ENCODE data around the gene MAPT. TPM values are rescaled to one million over a fixed set of nuclear protein-coding genes. Genes with fewer than 3 reads are reported as not detected.

MAPT gene
- total RNA-seq, 1 donor from 2014 or later = 6.1 TPM

DNA sequence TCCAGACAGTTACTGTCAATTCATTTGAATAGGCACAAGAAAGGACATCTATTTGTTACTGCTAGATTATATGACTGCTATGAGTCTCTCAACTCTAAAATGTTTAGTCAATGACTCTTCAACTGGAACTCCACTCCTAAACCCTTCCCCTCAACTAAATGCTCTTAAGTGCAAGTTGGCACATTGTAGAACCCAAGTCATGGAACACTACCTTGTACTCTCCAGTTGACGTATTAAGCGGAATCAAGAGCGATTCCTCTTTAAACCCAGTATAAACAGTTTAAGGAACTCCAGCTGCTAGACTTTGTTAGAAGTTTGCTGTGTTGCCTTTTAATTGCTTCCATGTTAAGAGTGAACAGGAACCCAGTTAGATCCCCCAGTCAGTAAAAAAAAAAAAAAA, 149.3 kb downstream of the MAPT start:
- TF ChIP-seq POLR2AphosphoS5 (IDR thresholded peaks at IDR 0.05; ENCODE audit: insufficient read depth in 1 of 2, low read depth in 1 of 2) = no peak
- TF ChIP-seq POLR2A (IDR thresholded peaks at IDR 0.05) = no peak
- TF ChIP-seq, protein P1, sequence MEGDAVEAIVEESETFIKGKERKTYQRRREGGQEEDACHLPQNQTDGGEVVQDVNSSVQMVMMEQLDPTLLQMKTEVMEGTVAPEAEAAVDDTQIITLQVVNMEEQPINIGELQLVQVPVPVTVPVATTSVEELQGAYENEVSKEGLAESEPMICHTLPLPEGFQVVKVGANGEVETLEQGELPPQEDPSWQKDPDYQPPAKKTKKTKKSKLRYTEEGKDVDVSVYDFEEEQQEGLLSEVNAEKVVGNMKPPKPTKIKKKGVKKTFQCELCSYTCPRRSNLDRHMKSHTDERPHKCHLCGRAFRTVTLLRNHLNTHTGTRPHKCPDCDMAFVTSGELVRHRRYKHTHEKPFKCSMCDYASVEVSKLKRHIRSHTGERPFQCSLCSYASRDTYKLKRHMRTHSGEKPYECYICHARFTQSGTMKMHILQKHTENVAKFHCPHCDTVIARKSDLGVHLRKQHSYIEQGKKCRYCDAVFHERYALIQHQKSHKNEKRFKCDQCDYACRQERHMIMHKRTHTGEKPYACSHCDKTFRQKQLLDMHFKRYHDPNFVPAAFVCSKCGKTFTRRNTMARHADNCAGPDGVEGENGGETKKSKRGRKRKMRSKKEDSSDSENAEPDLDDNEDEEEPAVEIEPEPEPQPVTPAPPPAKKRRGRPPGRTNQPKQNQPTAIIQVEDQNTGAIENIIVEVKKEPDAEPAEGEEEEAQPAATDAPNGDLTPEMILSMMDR (IDR thresholded peaks at IDR 0.05) = no peak
- Histone ChIP-seq H3K36me3 (peaks cover 0 to 43% of the 10 kb centered on the region in 2 donors), H3K4me3 (no peak overlapping the region), H3K9me3 (no peaks in the 10 kb centered on the region), H3K27ac (peak overlapping the region; percentile 44), H3K27me3 (no peaks in the 10 kb centered on the region), H3K4me1 (peaks cover 29% of the 10 kb centered on the region)
- intact Hi-C loops (cut with DNase I) = no loop called here
- DNase-seq (ENCODE audit: extremely low spot score in 2 of 2) = no peak

DNA sequence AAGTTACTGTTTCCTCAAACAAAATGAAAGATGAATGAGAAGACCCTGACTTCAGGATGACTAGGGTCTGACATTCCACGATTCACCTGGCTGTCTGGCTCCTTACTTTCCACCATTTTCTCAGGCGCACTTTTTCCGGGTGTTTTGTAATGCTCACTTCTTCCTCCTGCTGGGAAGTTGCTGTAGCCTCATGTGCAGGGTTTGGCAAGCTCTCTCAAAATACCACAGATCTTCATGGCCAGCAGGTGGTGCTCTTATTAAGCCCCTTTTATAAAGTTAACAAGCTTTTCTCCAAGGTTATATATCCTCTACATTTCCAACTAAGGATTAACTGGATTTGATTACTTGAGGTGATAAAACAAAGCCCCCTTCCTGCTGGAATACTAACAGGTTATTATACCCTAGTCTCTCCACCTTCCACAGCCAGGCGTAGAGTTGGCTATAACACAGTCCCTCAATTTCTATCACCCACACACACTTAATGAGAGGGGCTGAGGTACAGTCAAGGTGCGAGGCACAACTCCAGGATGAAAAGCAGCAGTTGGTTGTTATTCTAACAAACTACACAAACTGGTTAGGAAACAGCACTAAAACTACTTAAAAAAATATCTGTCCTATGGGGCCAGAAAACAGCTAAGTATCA, 150.1 kb downstream of the MAPT start:
- no peaks in the 10 kb centered on the region for H3K27me3 ChIP-seq
- peak overlapping the region; percentile 44 for H3K27ac ChIP-seq
- peak in 1 of 2 donors; percentile 89 for TF ChIP-seq POLR2AphosphoS5 (IDR thresholded peaks at IDR 0.05; ENCODE audit: insufficient read depth in 1 of 2, low read depth in 1 of 2)
- TF ChIP-seq POLR2A (IDR thresholded peaks at IDR 0.05) = no peak
- TF ChIP-seq, protein P1 (IDR thresholded peaks at IDR 0.05) = peak; percentile 25 to 96 (median 70)
- intact Hi-C loops (cut with DNase I) = no loop called here
- no peak for DNase-seq (ENCODE audit: extremely low spot score in 2 of 2)
- no peaks in the 10 kb centered on the region for H3K9me3 ChIP-seq
- no peak overlapping the region for H3K4me3 ChIP-seq
- peaks cover 0 to 43% of the 10 kb centered on the region in 2 donors for H3K36me3 ChIP-seq
- peaks cover 27% of the 10 kb centered on the region for H3K4me1 ChIP-seq

DNA sequence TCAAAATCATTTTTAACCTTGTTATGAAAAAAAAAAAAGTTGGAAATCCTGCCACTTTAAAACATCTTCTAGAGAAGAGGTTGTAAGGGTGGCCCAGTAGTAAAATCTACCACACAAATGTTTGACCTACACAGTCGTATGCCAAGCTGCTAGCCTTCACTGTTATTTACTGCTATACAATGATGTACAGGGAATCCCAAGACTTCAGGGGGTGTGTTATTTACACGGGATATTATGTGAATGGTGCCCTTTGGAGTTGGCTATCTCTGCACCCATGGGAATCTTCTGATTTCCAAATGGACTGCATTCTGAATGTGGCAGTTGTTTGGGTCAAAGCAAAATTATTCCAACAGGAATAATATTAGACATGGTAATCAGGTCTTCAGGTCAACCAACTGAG, 150.6 kb downstream of the MAPT start:
- intact Hi-C loops (cut with DNase I) = loop anchor here (5.0 kb wide), 1 partner anchor 147 kb away; the partner anchor contains the start of gene KANSL1
- Histone ChIP-seq H3K27ac (peak overlapping the region; percentile 44), H3K4me3 (no peak overlapping the region), H3K36me3 (peaks cover 0 to 45% of the 10 kb centered on the region in 2 donors), H3K4me1 (peaks cover 22% of the 10 kb centered on the region), H3K27me3 (no peaks in the 10 kb centered on the region), H3K9me3 (no peaks in the 10 kb centered on the region)
- DNase-seq (ENCODE audit: extremely low spot score in 2 of 2) = peak in 1 of 2 donors; percentile 20
- TF ChIP-seq POLR2AphosphoS5 (IDR thresholded peaks at IDR 0.05; ENCODE audit: insufficient read depth in 1 of 2, low read depth in 1 of 2) (no peak), POLR2A (IDR thresholded peaks at IDR 0.05) (no peak)
- TF ChIP-seq, protein P1 (IDR thresholded peaks at IDR 0.05) = no peak

DNA sequence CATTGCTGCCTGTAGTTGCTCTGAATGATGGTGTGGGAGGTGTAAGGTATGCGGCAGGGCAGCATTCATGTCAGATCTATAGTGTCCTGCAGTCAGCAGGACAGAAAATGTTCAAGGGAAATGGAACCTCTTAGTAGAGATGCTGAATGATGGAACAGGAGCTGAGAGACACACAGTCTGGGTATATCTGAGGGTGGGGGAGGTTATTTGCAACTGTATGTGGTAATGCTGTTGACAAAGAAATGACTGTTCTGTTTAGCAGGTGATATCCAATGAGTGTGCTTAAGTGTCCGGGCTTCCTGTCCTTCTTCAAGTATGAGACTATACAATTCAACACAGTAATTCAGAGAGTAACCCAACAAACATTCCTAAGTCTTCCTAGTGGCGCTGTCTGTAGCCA, 151.3 kb downstream of the MAPT start:
- Histone ChIP-seq H3K27ac (peak overlapping the region; percentile 9), H3K4me3 (no peak overlapping the region), H3K9me3 (no peaks in the 10 kb centered on the region), H3K4me1 (peaks cover 22% of the 10 kb centered on the region), H3K27me3 (no peaks in the 10 kb centered on the region), H3K36me3 (peaks cover 0 to 52% of the 10 kb centered on the region in 2 donors)
- TF ChIP-seq, protein P1 (IDR thresholded peaks at IDR 0.05) = no peak
- TF ChIP-seq POLR2A (IDR thresholded peaks at IDR 0.05) (no peak), POLR2AphosphoS5 (IDR thresholded peaks at IDR 0.05; ENCODE audit: insufficient read depth in 1 of 2, low read depth in 1 of 2) (no peak)
- intact Hi-C loops (cut with DNase I) = loop anchor here (5.0 kb wide), 1 partner anchor 147 kb away; the partner anchor contains the start of gene KANSL1
- DNase-seq (ENCODE audit: extremely low spot score in 2 of 2) = peak in 1 of 2 donors; percentile 32

GRCh38 chr17:46046957-46047356, 152.6 kb downstream of the MAPT start:
- H3K36me3 ChIP-seq = peaks cover 0 to 52% of the 10 kb centered on the region in 2 donors
- H3K4me3 ChIP-seq = no peak overlapping the region
- intact Hi-C loops (cut with DNase I) = loop anchor here (5.0 kb wide), 1 partner anchor 145 kb away; the partner anchor contains the start of gene KANSL1
- no peaks in the 10 kb centered on the region for H3K27me3 ChIP-seq
- H3K9me3 ChIP-seq = no peaks in the 10 kb centered on the region
- H3K27ac ChIP-seq = peak overlapping the region; percentile 55
- peak in 1 of 2 donors; percentile 50 for TF ChIP-seq POLR2AphosphoS5 (IDR thresholded peaks at IDR 0.05; ENCODE audit: insufficient read depth in 1 of 2, low read depth in 1 of 2)
- TF ChIP-seq, protein P1 (IDR thresholded peaks at IDR 0.05) = no peak
- peaks cover 22% of the 10 kb centered on the region for H3K4me1 ChIP-seq
- no peak for DNase-seq (ENCODE audit: extremely low spot score in 2 of 2)
